Measurements from ENCODE around the gene SCMH1.

Gene SCMH1

DNA sequence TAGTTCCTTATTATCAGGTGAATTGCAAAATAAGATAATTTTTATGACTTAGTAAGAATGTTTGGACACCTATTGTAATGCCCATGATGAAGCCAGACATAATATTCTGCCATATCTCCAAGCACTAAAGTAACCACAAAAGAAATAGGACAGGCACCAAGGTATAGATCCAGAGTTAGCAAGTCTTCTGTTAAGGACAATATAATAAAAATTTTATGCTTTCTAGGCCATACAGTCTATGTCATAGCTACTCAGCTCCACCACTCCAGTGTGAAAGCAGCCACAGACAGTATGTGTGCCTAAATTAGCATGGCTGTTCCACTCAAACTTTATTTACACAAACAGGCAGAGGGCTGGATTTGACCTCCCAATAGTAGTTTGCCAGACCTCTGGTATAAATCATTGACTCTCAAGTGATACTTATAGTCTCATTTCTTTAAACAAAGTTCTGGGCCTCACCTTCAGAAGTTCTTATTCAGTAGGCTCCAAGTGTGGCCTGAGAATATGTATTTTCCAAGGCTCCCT is 88.3 kb downstream of the SCMH1 start:
- no peak for DNase-seq (ENCODE audit: low spot score)
- TF ChIP-seq, protein P1, sequence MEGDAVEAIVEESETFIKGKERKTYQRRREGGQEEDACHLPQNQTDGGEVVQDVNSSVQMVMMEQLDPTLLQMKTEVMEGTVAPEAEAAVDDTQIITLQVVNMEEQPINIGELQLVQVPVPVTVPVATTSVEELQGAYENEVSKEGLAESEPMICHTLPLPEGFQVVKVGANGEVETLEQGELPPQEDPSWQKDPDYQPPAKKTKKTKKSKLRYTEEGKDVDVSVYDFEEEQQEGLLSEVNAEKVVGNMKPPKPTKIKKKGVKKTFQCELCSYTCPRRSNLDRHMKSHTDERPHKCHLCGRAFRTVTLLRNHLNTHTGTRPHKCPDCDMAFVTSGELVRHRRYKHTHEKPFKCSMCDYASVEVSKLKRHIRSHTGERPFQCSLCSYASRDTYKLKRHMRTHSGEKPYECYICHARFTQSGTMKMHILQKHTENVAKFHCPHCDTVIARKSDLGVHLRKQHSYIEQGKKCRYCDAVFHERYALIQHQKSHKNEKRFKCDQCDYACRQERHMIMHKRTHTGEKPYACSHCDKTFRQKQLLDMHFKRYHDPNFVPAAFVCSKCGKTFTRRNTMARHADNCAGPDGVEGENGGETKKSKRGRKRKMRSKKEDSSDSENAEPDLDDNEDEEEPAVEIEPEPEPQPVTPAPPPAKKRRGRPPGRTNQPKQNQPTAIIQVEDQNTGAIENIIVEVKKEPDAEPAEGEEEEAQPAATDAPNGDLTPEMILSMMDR (IDR thresholded peaks at IDR 0.05; ENCODE audit: borderline replicate concordance, control extremely low read depth, extremely low read depth, insufficient read depth, missing control alignments) = no peak
- in situ Hi-C loops (cut with MboI; ENCODE audit: low sequenced_read_pairs, unreplicated experiment) = no loop called here

DNA sequence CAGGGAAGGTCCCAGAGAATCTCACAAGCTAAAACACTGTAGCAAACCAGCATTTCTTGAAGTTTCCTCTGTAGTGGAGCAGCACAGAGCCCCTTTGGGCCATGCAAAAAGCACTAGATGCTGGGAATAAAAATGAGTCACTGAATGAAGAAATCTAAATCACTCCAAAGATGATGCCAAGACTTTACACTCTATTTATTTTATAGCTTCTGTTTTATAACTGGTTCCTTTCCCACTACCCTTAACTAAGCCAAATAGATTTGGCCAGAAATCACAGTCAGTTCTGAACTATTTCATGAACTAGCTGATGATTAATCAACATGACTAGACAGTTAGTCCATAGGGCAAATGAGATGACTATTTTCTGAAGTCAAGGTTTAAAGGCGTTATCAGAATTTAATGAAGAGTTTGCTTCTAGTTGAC is 89.5 kb downstream of the SCMH1 start:
- in situ Hi-C loops (cut with MboI; ENCODE audit: low sequenced_read_pairs, unreplicated experiment) = no loop called here
- DNase-seq (ENCODE audit: low spot score) = no peak
- TF ChIP-seq, protein P1 (IDR thresholded peaks at IDR 0.05; ENCODE audit: borderline replicate concordance, control extremely low read depth, extremely low read depth, insufficient read depth, missing control alignments) = no peak

DNA sequence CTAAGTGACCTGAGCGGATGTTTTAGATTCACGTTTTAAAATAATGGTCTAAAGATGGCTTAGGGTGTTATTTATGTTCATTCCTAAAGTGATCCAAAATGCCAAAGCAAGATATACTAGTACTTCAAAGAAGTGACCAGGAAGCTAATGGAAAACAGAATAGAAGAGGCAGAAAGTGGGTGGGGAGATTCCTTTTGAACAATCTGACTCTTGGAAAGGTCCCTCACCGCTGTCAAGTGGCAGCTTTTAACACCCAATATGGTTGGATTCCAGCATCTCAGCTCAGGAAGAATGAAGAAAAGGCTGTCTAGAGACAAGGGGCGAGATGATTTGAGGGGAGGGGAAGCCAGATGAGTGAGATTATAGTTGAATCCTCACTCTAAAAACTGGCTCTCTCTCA is 90.3 kb downstream of the SCMH1 start:
- TF ChIP-seq, protein P1 (IDR thresholded peaks at IDR 0.05; ENCODE audit: borderline replicate concordance, control extremely low read depth, extremely low read depth, insufficient read depth, missing control alignments) = no peak
- no peak for DNase-seq (ENCODE audit: low spot score)
- in situ Hi-C loops (cut with MboI; ENCODE audit: low sequenced_read_pairs, unreplicated experiment) = no loop called here

DNA sequence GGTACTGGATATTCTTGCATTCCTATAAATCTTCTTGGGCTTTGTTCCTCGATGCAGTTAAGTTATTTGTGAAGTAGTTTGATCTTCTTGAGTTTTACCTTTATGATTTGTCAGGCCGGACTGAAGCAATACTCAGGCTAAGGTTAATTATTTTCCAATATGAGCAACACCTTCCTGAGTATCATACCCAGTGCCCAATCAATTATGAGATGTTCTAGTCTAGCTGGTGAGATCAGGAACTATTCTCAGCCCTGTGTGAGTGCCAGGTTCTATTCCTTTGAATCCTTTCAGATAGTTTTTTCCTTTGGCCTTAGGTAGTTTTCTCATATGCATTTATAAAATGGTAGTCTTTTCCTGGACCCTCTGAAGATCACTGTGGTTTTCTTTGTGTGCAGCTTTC is 92.5 kb downstream of the SCMH1 start:
- DNase-seq (ENCODE audit: low spot score) = no peak
- in situ Hi-C loops (cut with MboI; ENCODE audit: low sequenced_read_pairs, unreplicated experiment) = no loop called here
- TF ChIP-seq, protein P1 (IDR thresholded peaks at IDR 0.05; ENCODE audit: borderline replicate concordance, control extremely low read depth, extremely low read depth, insufficient read depth, missing control alignments) = no peak

DNA sequence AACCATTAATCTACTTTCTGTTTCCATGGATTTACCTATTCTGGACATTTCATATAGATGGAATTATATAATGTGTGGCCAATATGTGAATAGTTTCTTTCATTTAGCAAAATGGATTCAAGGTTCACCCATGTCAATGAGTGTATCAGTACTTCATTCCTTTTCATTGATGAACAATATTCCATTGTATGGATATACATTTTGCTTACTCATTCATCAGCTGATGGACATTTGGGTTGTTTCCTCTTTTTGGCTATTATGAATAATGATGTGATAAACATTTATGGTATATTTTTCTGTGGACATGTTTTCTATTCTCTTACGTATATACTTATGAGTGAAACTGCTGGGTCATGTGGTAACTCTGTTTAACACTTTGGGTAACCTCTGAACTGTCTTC is 97.8 kb downstream of the SCMH1 start:
- in situ Hi-C loops (cut with MboI; ENCODE audit: low sequenced_read_pairs, unreplicated experiment) = no loop called here
- TF ChIP-seq, protein P1 (IDR thresholded peaks at IDR 0.05; ENCODE audit: borderline replicate concordance, control extremely low read depth, extremely low read depth, insufficient read depth, missing control alignments) = no peak
- no peak for DNase-seq (ENCODE audit: low spot score)

DNA sequence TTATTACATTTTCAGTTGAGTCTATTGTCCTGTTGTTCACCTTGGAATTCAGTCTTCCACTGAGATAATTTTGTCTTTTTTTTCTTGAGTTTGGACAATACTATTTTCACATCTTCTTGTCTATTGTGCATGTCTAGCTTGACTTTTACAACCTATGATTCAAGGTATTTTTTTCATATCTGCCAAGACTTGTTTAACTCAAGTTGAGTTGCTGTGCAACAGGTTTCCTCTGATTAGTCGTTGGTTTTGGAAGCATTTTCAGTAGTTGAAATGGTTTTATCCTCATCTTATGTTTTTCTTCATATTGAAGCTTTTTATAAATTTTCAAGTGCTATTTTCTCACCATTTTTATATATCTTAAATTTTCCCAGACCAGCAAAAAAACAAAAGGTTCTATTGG is 103.6 kb downstream of the SCMH1 start:
- in situ Hi-C loops (cut with MboI; ENCODE audit: low sequenced_read_pairs, unreplicated experiment) = no loop called here

More for the DNA sequence above, 103.6 kb downstream of the SCMH1 start:
- TF ChIP-seq, protein P1 (IDR thresholded peaks at IDR 0.05; ENCODE audit: borderline replicate concordance, control extremely low read depth, extremely low read depth, insufficient read depth, missing control alignments) = no peak
- no peak for DNase-seq (ENCODE audit: low spot score)

Measured in GM13976 (cell line).